Upper lobe of right lung (tissue), 1 donor: ENCODE measurements around the gene MFSD6L. TPM values are rescaled to one million over a fixed set of nuclear protein-coding genes. Genes with fewer than 3 reads are reported as not detected.

Source experiments
- ATAC-seq: fragments of 200-7000 bp; cut with Tn5 transposase; one replicate; pipeline ENCODE4 v1.9.1; 2020; ENCODE audit warnings: mild to moderate bottlenecking, moderate library complexity
- DNase-seq: peaks from one replicate; pipeline ENCODE4 v3.0.0-alpha.2; 2020
- H3K27ac ChIP-seq: fragments of 200-600 bp; one replicate; pipeline ENCODE4 v1.8.0; 2022
- H3K27me3 ChIP-seq: fragments of 200-600 bp; one replicate; pipeline ENCODE4 v1.8.0; 2022; ENCODE audit warnings: mild to moderate bottlenecking
- H3K36me3 ChIP-seq: fragments of 200-600 bp; one replicate; pipeline ENCODE4 v1.8.0; 2022
- H3K4me1 ChIP-seq: fragments of 200-600 bp; one replicate; pipeline ENCODE4 v1.8.0; 2022
- H3K4me3 ChIP-seq: fragments of 200-600 bp; one replicate; pipeline ENCODE4 v1.8.0; 2022; ENCODE audit warnings: mild to moderate bottlenecking
- H3K9me3 ChIP-seq: fragments of 200-600 bp; one replicate; pipeline ENCODE4 v1.8.0; 2022
- intact Hi-C: fragments of 100-400 bp; cut with DNase I; formaldehyde crosslinking; loops from one replicate; pipeline ENCODE4 v1.11.0; 2022
- total RNA-seq: library from RNA; stranded (reverse); fragmentation: NEBNext Ultra II Directional; extraction: Animal tissue kit (Norgen Biotek cat#: 25700); gene quantifications from one replicate; pipeline ENCODE4 v1.2.1, GENCODE V29; 2021
- TF ChIP-seq, protein P1 (sequence below): fragments of 200-600 bp; IDR thresholded peaks from one replicate; pipeline ENCODE4 v1.8.0; 2022; ENCODE audit warnings: antibody characterized with exemption
- donor health status: DM: no; HTN: yes; CAD: no; lungs with severe emphysema.

The MFSD6L gene
- total RNA-seq, 1 donor from 2014 or later = 0.41 TPM

DNA sequence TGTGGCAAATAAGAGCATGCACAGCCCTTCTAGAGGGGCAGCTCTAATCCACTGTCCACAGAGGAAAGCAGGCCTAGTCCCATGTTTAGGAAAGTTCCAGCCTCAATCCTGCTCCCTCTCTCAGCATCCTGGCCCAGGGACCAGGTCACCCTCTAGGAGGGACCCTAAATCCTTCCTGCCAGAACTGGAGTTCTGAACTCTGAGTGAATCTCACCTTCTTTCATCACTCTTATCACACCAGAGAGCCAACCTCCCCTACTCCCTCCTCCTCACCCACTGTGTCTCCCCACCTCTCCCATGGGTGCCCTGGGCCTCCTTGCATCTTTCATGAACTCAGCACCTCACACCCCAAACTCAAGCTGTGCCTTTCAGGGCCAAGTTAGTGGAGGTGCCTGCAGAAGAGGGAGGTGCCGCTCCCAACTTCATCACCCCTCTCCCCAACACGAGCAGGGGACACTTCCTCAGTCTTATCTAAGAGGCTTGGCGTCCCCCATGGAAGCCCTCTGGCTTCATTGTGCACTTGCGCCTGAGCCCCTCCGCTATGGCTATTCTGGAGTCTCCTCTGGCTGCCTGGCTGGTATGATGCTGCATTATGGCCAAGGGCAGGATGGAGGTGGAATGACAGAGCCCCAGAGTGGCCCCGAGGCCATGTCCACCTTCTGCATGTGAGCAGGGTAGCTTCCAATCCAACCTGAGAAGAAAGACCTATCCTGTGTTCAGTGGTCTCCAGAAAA is 36.6 kb upstream of the MFSD6L start:
- no peaks in the 10 kb centered on the region for H3K36me3 ChIP-seq

DNA sequence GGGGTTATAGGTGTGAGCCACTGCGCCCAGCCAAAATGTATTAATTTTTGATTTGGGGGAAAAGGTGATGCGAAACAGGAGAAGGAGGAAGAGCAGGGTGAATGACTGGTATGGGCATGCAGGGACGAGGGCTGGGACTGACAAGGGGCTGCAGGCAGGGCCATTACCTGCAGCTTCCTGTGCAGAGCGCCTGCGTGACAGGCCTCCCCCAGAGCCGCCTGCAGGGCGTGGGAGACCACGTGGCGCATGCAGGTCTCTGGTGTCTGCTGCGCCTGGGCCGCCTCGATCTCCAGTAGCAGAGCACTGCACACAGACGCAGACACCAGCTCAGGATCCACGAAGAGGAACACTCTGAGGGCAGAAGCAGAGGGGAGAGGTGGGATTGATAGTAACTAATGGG is 35.9 kb upstream of the MFSD6L start:
- DNase-seq (no peak), ATAC-seq (no peak)
- no peak overlapping the region for H3K27ac ChIP-seq
- no peaks in the 10 kb centered on the region for H3K4me1 ChIP-seq
- H3K9me3 ChIP-seq = no peaks in the 10 kb centered on the region
- no peak overlapping the region for H3K4me3 ChIP-seq
- intact Hi-C loops = no loop called here
- H3K27me3 ChIP-seq = peaks cover 16% of the 10 kb centered on the region
- TF ChIP-seq, protein P1, sequence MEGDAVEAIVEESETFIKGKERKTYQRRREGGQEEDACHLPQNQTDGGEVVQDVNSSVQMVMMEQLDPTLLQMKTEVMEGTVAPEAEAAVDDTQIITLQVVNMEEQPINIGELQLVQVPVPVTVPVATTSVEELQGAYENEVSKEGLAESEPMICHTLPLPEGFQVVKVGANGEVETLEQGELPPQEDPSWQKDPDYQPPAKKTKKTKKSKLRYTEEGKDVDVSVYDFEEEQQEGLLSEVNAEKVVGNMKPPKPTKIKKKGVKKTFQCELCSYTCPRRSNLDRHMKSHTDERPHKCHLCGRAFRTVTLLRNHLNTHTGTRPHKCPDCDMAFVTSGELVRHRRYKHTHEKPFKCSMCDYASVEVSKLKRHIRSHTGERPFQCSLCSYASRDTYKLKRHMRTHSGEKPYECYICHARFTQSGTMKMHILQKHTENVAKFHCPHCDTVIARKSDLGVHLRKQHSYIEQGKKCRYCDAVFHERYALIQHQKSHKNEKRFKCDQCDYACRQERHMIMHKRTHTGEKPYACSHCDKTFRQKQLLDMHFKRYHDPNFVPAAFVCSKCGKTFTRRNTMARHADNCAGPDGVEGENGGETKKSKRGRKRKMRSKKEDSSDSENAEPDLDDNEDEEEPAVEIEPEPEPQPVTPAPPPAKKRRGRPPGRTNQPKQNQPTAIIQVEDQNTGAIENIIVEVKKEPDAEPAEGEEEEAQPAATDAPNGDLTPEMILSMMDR = no peak
- no peaks in the 10 kb centered on the region for H3K36me3 ChIP-seq

More for the DNA sequence above, 36.6 kb upstream of the MFSD6L start:
- Histone ChIP-seq H3K4me1 (no peaks in the 10 kb centered on the region), H3K4me3 (no peak overlapping the region), H3K27me3 (peaks cover 16% of the 10 kb centered on the region), H3K27ac (no peak overlapping the region), H3K9me3 (no peaks in the 10 kb centered on the region)
- intact Hi-C loops = no loop called here
- no peak for ATAC-seq
- TF ChIP-seq, protein P1 = no peak
- DNase-seq = no peak

DNA sequence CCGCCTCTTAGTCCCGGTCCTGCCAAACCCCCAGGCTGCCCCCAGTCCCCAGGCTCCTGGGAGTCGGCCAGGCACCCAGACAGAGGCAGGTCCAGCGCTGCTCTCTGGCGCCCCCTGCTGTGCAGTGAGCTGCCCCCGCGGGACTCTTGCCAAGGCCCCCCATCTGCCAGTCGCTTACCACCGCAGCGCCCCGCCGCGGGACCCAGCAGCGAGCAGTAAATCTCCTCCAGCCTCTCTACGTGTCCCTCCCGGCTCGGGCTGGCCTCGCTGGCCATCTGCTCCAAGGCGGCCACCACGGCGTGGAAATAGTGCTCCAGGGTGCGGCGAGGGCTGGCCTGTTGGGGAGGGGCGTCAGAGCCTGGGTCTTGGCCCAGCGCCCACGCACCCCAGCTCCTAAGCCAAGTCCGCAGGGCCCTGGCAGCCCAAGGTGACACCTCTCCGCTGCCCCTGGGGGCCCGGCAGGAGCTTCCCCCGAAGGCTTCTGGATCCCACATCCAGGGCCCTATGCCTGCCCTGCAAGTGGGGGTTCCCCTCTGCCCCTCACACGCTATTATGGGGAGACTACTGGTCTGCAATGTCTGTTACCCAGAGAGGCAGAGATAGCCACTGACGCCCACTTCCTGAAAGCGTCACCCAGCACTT is 33.7 kb upstream of the MFSD6L start:
- no peak for DNase-seq

DNA sequence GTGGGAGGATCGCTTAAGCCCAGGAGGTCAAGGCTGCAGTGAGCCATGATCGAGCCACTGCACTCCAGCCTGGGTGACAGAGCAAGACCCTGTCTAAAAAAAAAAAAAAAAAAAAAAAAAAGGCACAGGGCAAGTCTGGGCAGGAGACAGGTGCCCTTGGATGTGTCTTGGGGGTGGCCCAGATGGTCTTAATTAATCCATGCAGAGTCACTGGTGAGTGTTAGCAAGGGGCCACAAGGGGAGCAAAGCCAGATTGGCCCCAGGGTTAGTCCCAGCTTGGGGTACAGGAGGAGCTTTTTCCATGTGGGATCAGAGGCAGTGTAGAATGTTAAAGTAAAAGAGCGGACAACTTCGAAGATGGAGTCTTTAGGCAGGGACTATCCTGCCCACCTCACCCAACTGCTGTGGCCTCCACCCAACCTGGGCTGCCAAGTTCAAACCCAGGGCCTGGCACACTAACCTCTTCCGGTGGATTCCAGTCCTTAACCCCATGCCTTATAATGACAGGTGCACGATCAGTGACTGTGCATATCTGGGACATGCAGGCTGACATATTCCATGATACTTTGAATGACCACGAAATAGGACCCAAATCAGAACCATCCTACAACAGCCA is 32.2 kb upstream of the MFSD6L start:
- no peak overlapping the region for H3K4me3 ChIP-seq
- no peak overlapping the region for H3K27ac ChIP-seq
- no peaks in the 10 kb centered on the region for H3K36me3 ChIP-seq
- no peak for ATAC-seq
- no peaks in the 10 kb centered on the region for H3K4me1 ChIP-seq
- intact Hi-C loops = no loop called here
- DNase-seq = no peak
- H3K9me3 ChIP-seq = no peaks in the 10 kb centered on the region
- TF ChIP-seq, protein P1 = no peak
- peaks cover 16% of the 10 kb centered on the region for H3K27me3 ChIP-seq

More for the DNA sequence above, 33.7 kb upstream of the MFSD6L start:
- Histone ChIP-seq H3K27ac (no peak overlapping the region), H3K27me3 (peaks cover 16% of the 10 kb centered on the region), H3K4me1 (no peaks in the 10 kb centered on the region), H3K9me3 (no peaks in the 10 kb centered on the region), H3K4me3 (no peak overlapping the region), H3K36me3 (no peaks in the 10 kb centered on the region)
- ATAC-seq = peak; percentile 46
- TF ChIP-seq, protein P1 = peak; percentile 46
- intact Hi-C loops = no loop called here

DNA sequence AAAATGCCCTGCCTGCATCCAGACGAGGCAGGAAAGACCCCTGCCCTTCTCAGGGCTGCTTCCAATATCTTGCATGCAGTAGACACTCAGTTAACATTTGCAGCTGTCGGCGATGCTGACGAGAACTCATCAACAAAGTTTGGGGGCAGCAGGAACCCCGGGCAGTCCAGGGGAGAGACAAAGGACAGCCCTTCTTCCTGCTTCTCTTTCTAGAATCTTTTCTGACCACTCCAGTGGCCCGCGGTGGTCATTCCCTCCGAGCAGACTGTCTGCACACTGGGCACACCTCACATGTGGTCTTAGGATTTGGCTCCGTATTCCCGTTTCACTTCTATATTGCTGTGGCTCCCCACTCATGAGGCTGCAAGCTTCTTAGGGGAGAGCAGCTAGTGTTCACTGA is 31.0 kb upstream of the MFSD6L start:
- no peak overlapping the region for H3K4me3 ChIP-seq
- ATAC-seq = no peak
- peaks cover 11% of the 10 kb centered on the region for H3K27me3 ChIP-seq
- TF ChIP-seq, protein P1 = no peak
- H3K4me1 ChIP-seq = no peaks in the 10 kb centered on the region
- H3K36me3 ChIP-seq = no peaks in the 10 kb centered on the region
- no peaks in the 10 kb centered on the region for H3K9me3 ChIP-seq
- H3K27ac ChIP-seq = no peak overlapping the region
- DNase-seq = no peak
- intact Hi-C loops = no loop called here
